OCI-LY1 (cell line): ENCODE results near the gene C22orf31.

Experiments used
- H2AFZ ChIP-seq: fragments of 200-600 bp; sonication (generic), shearing (Covaris generic); 2 replicates; pipeline ENCODE4 v1.6.0; 2014; ENCODE audit warnings: antibody characterized with exemption, mild to moderate bottlenecking, low read length
- H3F3A ChIP-seq: fragments of 200-600 bp; sonication (generic), shearing (Covaris generic); 2 replicates; pipeline ENCODE4 v1.6.0; 2014; ENCODE audit warnings: mild to moderate bottlenecking, antibody characterized with exemption, low read length, moderate library complexity; ENCODE audit not compliant: insufficient read depth
- H3K27ac ChIP-seq: fragments of 200-600 bp; sonication (generic); 2 replicates; pipeline ENCODE4 v1.5.1; 2014; ENCODE audit warnings: low read length, mixed run types, mild to moderate bottlenecking, low read depth; ENCODE audit not compliant: poor library complexity, severe bottlenecking
- H3K27me3 ChIP-seq: fragments of 200-600 bp; sonication (generic); 2 replicates; pipeline ENCODE4 v1.6.0; 2014; ENCODE audit warnings: antibody characterized with exemption, mild to moderate bottlenecking, low read length, moderate library complexity; ENCODE audit not compliant: insufficient read depth
- H3K36me3 ChIP-seq: fragments of 200-600 bp; sonication (generic); 2 replicates; pipeline ENCODE4 v1.6.1; 2014; ENCODE audit warnings: mild to moderate bottlenecking, antibody characterized with exemption, low read length, moderate library complexity, mixed read lengths; ENCODE audit not compliant: insufficient read depth
- H3K4me1 ChIP-seq: fragments of 200-600 bp; sonication (generic); 2 replicates; pipeline ENCODE4 v1.5.1; 2014; ENCODE audit warnings: mild to moderate bottlenecking, low read length, moderate library complexity; ENCODE audit not compliant: insufficient read depth, severe bottlenecking
- H3K4me2 ChIP-seq: fragments of 200-600 bp; sonication (generic), shearing (Covaris generic); 2 replicates; pipeline ENCODE4 v1.6.1; 2014; ENCODE audit warnings: low read length
- H3K4me3 ChIP-seq: fragments of 200-600 bp; sonication (generic); 2 replicates; pipeline ENCODE4 v1.5.1; 2014; ENCODE audit warnings: low read length, low read depth, mild to moderate bottlenecking, mixed read lengths; ENCODE audit not compliant: poor library complexity, severe bottlenecking
- H3K79me2 ChIP-seq: fragments of 200-600 bp; shearing (Covaris generic); 2 replicates; pipeline ENCODE4 v1.6.1; 2016; ENCODE audit warnings: mixed run types, low read length, mixed read lengths; ENCODE audit not compliant: insufficient read depth
- H3K9ac ChIP-seq: fragments of 200-600 bp; sonication (generic), shearing (Covaris generic); 2 replicates; pipeline ENCODE4 v1.6.1; 2014; ENCODE audit warnings: mild to moderate bottlenecking, low read length, mixed read lengths
- H3K9me2 ChIP-seq: fragments of 200-600 bp; sonication (generic), shearing (Covaris generic); 2 replicates; pipeline ENCODE4 v1.6.1; 2014; ENCODE audit warnings: low read depth, mild to moderate bottlenecking, low read length, mixed read lengths
- H3K9me3 ChIP-seq: fragments of 200-600 bp; shearing (Covaris generic); 2 replicates; pipeline ENCODE4 v1.6.1; 2014; ENCODE audit warnings: low read length, mixed read lengths
- H4K20me1 ChIP-seq: fragments of 200-600 bp; sonication (generic), shearing (Covaris generic); 2 replicates; pipeline ENCODE4 v1.6.0; 2016; ENCODE audit warnings: mild to moderate bottlenecking, low read length; ENCODE audit not compliant: insufficient read depth
- EZH2 ChIP-seq: fragments of 200-600 bp; sonication (generic), shearing (Covaris generic); IDR thresholded peaks from 2 replicates; pipeline ENCODE4 v1.8.0; 2017; ENCODE audit warnings: borderline replicate concordance, mixed run types, mild to moderate bottlenecking, antibody characterized with exemption, low read length, moderate library complexity, mixed read lengths
- TF ChIP-seq, protein P1 (sequence below): fragments of 200-600 bp; sonication (generic), shearing (Covaris generic); IDR thresholded peaks from 2 replicates; pipeline ENCODE4 v1.5.1; 2017; ENCODE audit warnings: mild to moderate bottlenecking, antibody characterized with exemption, low read length, moderate library complexity, mixed read lengths

C22orf31 gene

GRCh38 chr22:29030016-29030617 is 31.5 kb downstream of the C22orf31 start:
- H3K9me3 ChIP-seq, result no peaks in the 10 kb centered on the region
- no peak overlapping the region for H3K27ac ChIP-seq
- no peak overlapping the region for H3K9ac ChIP-seq
- H2AFZ ChIP-seq, result no peak overlapping the region
- H3K4me3 ChIP-seq, result no peak overlapping the region
- H3K36me3 ChIP-seq, result no peaks in the 10 kb centered on the region
- TF ChIP-seq, protein P1, sequence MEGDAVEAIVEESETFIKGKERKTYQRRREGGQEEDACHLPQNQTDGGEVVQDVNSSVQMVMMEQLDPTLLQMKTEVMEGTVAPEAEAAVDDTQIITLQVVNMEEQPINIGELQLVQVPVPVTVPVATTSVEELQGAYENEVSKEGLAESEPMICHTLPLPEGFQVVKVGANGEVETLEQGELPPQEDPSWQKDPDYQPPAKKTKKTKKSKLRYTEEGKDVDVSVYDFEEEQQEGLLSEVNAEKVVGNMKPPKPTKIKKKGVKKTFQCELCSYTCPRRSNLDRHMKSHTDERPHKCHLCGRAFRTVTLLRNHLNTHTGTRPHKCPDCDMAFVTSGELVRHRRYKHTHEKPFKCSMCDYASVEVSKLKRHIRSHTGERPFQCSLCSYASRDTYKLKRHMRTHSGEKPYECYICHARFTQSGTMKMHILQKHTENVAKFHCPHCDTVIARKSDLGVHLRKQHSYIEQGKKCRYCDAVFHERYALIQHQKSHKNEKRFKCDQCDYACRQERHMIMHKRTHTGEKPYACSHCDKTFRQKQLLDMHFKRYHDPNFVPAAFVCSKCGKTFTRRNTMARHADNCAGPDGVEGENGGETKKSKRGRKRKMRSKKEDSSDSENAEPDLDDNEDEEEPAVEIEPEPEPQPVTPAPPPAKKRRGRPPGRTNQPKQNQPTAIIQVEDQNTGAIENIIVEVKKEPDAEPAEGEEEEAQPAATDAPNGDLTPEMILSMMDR, result no peak
- TF ChIP-seq EZH2, result no peak
- H3K4me1 ChIP-seq, result no peaks in the 10 kb centered on the region
- no peaks in the 10 kb centered on the region for H3F3A ChIP-seq
- H3K4me2 ChIP-seq, result no peak overlapping the region
- no peaks in the 10 kb centered on the region for H4K20me1 ChIP-seq
- H3K9me2 ChIP-seq, result no peaks in the 10 kb centered on the region
- peaks cover 5% of the 10 kb centered on the region; the same call in 1 of the 2 replicates for H3K27me3 ChIP-seq
- H3K79me2 ChIP-seq, result no peaks in the 10 kb centered on the region

GRCh38 chr22:29029202-29030000 is 32.2 kb downstream of the C22orf31 start:
- no peaks in the 10 kb centered on the region for H3F3A ChIP-seq
- H4K20me1 ChIP-seq, result no peaks in the 10 kb centered on the region
- H3K4me2 ChIP-seq, result no peak overlapping the region
- H2AFZ ChIP-seq, result no peak overlapping the region
- H3K79me2 ChIP-seq, result no peaks in the 10 kb centered on the region
- H3K4me1 ChIP-seq, result no peaks in the 10 kb centered on the region
- H3K9me3 ChIP-seq, result no peaks in the 10 kb centered on the region
- peaks cover 1% of the 10 kb centered on the region; the same call in 1 of the 2 replicates for H3K27me3 ChIP-seq
- H3K9ac ChIP-seq, result no peak overlapping the region
- H3K27ac ChIP-seq, result no peak overlapping the region
- no peaks in the 10 kb centered on the region for H3K9me2 ChIP-seq
- H3K36me3 ChIP-seq, result no peaks in the 10 kb centered on the region
- TF ChIP-seq, protein P1, result no peak
- TF ChIP-seq EZH2, result no peak
- no peak overlapping the region for H3K4me3 ChIP-seq

GRCh38 chr22:29028468-29028867 is 33.2 kb downstream of the C22orf31 start:
- H3K27ac ChIP-seq, result no peak overlapping the region
- no peaks in the 10 kb centered on the region for H4K20me1 ChIP-seq

More at GRCh38 chr22:29028468-29028867, 33.2 kb downstream of the C22orf31 start:
- Histone ChIP-seq H3K4me1 (no peaks in the 10 kb centered on the region), H3K9me2 (no peaks in the 10 kb centered on the region), H3F3A (no peaks in the 10 kb centered on the region), H3K79me2 (no peaks in the 10 kb centered on the region), H3K4me3 (no peak overlapping the region), H3K27me3 (no peaks in the 10 kb centered on the region), H3K4me2 (no peak overlapping the region), H3K9me3 (no peaks in the 10 kb centered on the region), H2AFZ (no peak overlapping the region), H3K36me3 (no peaks in the 10 kb centered on the region), H3K9ac (no peak overlapping the region)
- TF ChIP-seq, protein P1, result no peak
- TF ChIP-seq EZH2, result no peak
